ENCODE data around the gene PALD1.
"Not testable (repeated sequence)": the region's sequence is repeated elsewhere in the genome, so short reads cannot be mapped to it uniquely, and the experiment has no call there.

The PALD1 gene

GRCh38 chr10:70482982-70483760 is 4.6 kb downstream of the PALD1 start:
- DNase-seq = no peak

DNA sequence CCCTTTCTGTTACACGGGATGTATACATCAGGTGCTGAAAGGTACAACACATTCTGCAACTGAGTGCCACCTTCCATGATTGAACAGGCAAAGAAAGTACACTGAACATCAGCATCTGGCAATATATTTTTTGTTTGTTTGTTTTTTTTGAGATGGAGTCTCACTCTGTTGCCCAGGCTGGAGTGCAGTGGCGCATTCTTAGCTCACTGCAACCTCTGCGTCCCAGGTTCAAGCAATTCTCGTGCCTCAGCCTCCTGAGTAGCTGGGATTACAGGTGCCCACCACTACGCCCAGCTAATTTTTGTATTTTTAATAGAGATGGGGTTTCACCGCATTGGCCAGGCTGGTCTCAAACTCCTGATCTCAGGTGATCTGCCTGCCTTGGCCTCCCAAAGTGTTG is 5.3 kb downstream of the PALD1 start:
- DNase-seq = not testable (repeated sequence)

- DNase-seq = no peak
Measured at GRCh38 chr10:70487824-70488223, 9.3 kb downstream of the PALD1 start.

DNA sequence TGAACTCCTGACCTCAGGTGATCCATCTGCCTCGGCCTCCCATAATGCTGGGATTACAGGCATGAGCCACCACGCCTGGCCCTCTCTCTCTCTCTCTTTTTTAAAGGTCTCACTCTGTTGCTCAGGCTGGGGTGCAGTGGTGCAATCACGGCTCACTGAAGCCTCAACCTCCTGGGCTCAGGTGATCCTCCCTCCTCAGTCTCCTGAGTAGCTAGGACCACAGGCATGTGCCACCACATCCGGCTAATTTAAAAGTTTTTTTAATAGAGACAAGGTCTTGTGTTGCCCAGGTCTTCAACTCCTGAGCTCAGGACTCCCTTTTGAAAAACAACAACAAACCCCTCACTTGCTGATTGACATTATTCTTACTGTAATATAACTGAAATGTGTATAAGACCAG is 11.6 kb downstream of the PALD1 start:
- DNase-seq = no peak

- no peak for DNase-seq
Measured at GRCh38 chr10:70491614-70492013, 13.0 kb downstream of the PALD1 start.

GRCh38 chr10:70492786-70493659 is 14.5 kb downstream of the PALD1 start:
- DNase-seq = no peak

- no peak for DNase-seq
Measured at GRCh38 chr10:70493660-70494234, 15.2 kb downstream of the PALD1 start.

- no peak for DNase-seq
Measured at GRCh38 chr10:70494536-70494935, 16.0 kb downstream of the PALD1 start.

DNA sequence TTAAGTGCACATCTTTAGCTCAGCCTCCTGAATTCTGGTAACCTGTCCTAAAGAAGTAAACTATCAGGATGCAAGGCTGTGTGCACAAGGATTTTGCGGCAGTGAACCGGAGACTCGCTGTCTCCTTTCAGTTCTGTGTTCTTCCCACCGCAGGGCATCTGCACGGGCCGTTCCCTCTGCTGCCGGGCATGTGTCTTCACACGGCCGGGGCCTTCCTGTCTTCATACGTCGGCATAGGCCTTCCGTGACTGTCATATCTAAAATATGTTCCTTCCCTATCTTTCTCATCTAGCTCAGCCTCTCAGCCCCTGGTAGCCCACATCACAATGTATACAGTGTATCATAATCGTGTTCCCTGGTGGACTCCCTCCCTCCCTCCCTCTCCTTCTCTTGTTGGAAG is 16.4 kb downstream of the PALD1 start:
- DNase-seq = no peak

GRCh38 chr10:70495691-70496261 is 17.2 kb downstream of the PALD1 start:
- no peak for DNase-seq

GRCh38 chr10:70496341-70497119 is 18.0 kb downstream of the PALD1 start:
- DNase-seq = no peak

GRCh38 chr10:70497120-70497545 is 18.6 kb downstream of the PALD1 start:
- DNase-seq = no peak

DNA sequence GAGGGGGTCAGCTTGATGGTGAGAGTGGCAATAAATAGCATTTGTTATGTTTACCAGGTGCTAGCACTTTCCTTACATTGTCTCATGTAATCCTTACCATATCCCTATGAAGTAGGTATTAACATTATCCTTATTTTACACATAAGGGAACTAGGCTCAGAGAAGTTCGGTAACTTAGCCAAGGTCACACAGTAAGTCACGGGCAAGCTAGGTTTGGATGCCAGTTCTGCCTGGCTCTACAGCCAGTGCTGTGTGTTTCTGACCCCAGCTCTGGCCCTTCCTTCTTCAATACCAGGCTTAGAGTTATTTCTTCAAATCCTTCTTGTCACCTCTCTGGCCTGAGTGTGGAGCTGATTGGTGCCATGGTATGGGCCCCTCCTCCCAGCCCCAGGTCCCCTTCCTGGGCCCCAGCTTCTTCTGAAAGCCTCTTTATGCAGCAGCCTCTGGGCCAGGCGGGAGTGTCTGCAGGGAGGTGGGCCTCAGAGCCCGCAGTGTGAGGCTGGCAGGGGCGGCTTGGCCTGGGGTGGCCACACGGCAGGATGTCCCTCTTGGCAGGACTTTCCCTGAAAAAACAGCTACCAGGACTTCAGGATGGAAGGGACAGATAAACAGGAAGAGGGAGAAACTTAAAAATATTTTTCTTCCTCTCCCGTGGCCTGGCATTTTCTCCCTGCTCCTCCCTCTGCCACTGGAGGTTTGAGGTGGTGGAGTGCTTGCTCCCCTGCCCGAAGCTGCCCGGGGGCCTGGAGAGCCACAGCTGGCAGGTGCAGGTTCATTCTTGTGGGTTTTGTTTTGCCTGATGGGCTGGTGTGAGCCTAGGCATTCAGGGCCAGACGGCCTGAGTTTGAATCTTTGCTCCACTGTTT is 20.6 kb downstream of the PALD1 start:
- DNase-seq = no peak

GRCh38 chr10:70499836-70500167 is 21.2 kb downstream of the PALD1 start:
- no peak for DNase-seq

DNA sequence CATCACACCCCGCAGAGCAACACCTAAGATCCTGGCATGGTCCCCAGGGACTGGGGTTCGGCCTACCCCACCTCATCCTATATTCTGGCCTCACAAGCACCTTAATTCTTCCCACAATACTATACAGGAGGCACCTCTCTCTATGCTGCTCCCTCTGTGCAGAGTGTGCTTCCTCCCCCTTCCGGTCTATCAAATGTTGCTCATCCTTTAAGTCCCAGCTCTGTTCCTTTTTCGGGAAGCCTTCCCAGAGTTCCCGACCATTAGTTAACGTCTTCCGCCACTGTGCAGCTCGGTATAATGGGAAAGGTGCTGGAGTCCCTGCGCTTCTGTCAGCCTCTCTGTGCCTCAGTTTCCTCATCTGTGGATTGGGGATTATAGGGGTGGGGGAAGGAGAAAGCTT is 21.8 kb downstream of the PALD1 start:
- DNase-seq = no peak

GRCh38 chr10:70500812-70501301 is 22.3 kb downstream of the PALD1 start:
- no peak for DNase-seq

GRCh38 chr10:70502406-70502805 is 23.8 kb downstream of the PALD1 start:
- no peak for DNase-seq

DNA sequence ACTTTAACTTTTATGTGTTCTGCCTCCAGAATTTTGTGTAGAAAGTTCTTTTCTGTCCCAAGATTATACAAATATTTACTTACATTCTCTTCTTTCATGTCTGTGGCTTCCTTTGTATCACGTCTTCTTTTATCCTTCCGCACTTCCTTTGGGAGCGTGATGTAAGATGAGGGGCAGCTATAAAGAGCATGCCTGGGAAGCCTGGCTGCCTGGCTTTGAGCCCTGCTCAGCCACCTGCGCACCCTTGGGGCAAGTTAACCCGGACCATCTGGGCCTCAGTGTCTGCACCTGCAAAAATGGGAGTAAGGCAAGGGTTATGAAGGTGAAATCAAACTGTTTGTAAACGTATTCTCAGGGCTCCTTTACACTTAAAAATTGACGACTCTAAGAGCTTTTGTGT is 25.2 kb downstream of the PALD1 start:
- no peak for DNase-seq

DNA sequence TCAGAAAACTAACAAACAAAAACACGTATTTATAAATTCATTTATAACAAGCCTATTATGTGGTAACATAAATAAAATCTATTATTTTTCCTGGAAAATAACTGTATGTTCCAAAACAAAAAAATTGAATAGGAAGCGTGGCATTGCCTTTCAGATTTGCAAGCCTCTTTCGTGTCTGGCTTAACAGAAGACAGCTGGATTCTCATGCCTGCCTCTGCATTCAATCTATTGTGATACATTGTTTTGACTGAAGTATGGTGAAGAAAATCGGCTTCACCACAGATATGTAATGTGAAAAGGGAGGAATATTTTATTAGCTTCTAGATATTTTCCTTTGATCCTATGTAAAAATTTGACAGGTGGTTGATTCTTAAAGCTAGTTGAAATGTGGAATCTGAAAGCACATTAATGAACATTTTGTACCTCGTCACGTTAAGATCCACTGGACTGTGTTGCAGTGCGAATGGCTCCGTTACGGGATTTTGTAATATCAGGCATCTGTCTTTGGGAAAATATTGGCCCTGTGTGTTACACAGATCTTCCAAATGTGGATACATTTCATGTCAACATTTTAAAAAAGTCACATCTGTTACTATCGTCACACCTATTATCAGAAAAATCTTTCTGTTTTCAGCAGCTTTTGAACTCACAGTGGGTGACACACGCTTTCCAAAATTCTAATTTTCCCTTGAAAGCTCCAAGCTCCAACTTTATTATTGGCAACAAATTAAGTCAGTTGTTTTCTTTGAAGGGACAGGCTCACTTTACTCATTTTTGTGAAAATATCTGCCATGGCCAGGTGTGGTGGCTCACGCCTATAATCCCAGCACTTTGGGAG is 26.2 kb downstream of the PALD1 start:
- DNase-seq = no peak

DNA sequence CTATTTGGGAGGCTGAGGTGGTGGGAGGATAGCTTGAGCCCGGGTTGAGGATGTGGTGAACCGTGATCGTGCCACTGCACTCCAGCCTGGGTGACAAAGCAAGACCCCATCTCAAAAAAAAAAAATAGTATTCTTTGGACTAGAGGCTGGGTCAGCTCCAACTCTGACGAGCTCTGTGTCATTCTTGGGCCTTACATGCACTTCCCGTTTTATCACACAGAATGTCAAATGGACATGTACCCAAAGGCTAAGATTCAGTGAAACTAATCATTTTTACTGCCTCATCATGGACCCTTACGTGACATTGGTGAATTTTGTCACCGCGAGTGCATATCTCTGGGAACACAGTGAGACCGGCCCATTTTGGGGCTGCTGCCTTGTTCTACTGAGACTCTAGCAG is 27.3 kb downstream of the PALD1 start:
- no peak for DNase-seq

DNA sequence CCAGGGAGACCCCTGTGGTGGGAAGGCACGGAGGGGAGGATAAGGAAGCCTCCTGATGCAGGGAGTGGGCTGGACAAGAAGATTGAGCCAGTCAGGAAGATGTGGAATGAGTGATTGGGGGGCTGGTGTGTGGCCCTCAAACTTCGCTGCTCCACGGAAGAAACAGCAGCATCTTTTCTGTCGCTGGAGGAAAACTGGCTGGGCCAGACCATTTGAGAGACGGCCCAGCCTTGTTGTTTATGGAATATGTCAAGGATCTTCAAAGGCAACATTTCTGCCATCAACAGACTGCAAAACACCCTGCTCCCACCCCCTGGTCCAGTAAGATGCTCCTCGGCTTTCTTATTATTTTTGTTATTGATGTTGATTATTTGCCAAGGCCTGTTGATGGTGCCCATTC is 29.4 kb downstream of the PALD1 start:
- no peak for DNase-seq

Measured in CD4-positive, alpha-beta T cell treated with Interleukin-6 for 4 hours (primary cell).